Right ventricle myocardium superior (tissue), 1 donor: ENCODE results near the gene TGM2. TPM values are rescaled to one million over a fixed set of nuclear protein-coding genes. Genes with fewer than 3 reads are reported as not detected.

Source experiments
- ATAC-seq: fragments of 200-7000 bp; cut with Tn5 transposase; one replicate; pipeline ENCODE4 v1.9.1; 2020; ENCODE audit warnings: mild to moderate bottlenecking; ENCODE audit not compliant: poor library complexity
- DNase-seq: peaks from one replicate; pipeline ENCODE4 v3.0.0-alpha.2; 2020
- intact Hi-C: fragments of 100-400 bp; cut with DNase I; formaldehyde crosslinking; loops from one replicate; pipeline ENCODE4 v1.11.2; 2022
- total RNA-seq: library from RNA; stranded (reverse); fragmentation: NEBNext Ultra II Directional; extraction: Animal tissue kit (Norgen Biotek cat#: 25700); gene quantifications from one replicate; pipeline ENCODE4 v1.2.1, GENCODE V29; 2021
- donor health status: DM: no; HTN: yes; CAD: no; lungs with severe emphysema.

TGM2 gene
- total RNA-seq, 1 donor from 2014 or later = 469 TPM

GRCh38 chr20:38181207-38181801, 16.2 kb upstream of the TGM2 start:
- DNase-seq (no peak), ATAC-seq (no peak)
- intact Hi-C loops = no loop called here

- intact Hi-C loops = no loop called here
- DNase-seq (no peak), ATAC-seq (no peak)
Observed at GRCh38 chr20:38180781-38181180, 15.7 kb upstream of the TGM2 start.

- no peak for ATAC-seq
- DNase-seq = no peak
- intact Hi-C loops = no loop called here
Observed at GRCh38 chr20:38179846-38180245, 14.8 kb upstream of the TGM2 start.

GRCh38 chr20:38178581-38178980, 13.5 kb upstream of the TGM2 start:
- intact Hi-C loops = no loop called here
- ATAC-seq (no peak), DNase-seq (no peak)

- intact Hi-C loops = no loop called here
- DNase-seq (no peak), ATAC-seq (peak; percentile 48)
Observed at GRCh38 chr20:38178065-38178491, 13.0 kb upstream of the TGM2 start.

- intact Hi-C loops = no loop called here
- ATAC-seq (no peak), DNase-seq (no peak)
Observed at GRCh38 chr20:38177201-38177600, 12.1 kb upstream of the TGM2 start.

GRCh38 chr20:38175304-38176180, 10.5 kb upstream of the TGM2 start:
- ATAC-seq (no peak), DNase-seq (no peak)
- intact Hi-C loops = no loop called here

- ATAC-seq (no peak), DNase-seq (peak; percentile 55)
- intact Hi-C loops = no loop called here
Observed at GRCh38 chr20:38173237-38174156, 8.4 kb upstream of the TGM2 start.

- no peak for ATAC-seq
- intact Hi-C loops = no loop called here
- no peak for DNase-seq
Observed at GRCh38 chr20:38172408-38172807, 7.3 kb upstream of the TGM2 start.

- intact Hi-C loops = no loop called here
- DNase-seq (no peak), ATAC-seq (no peak)
Observed at GRCh38 chr20:38171675-38172043, 6.6 kb upstream of the TGM2 start.

- no peak for DNase-seq
- intact Hi-C loops = no loop called here
- ATAC-seq = peak; percentile 34
Observed at GRCh38 chr20:38170826-38171674, 6.0 kb upstream of the TGM2 start.

- no peak for ATAC-seq
- no peak for DNase-seq
- intact Hi-C loops = no loop called here
Observed at GRCh38 chr20:38170219-38170825, 5.3 kb upstream of the TGM2 start.

- intact Hi-C loops = loop anchor here (5.0 kb wide), 1 partner anchor 48 kb away; no protein-coding TSS in a partner anchor
- DNase-seq (no peak), ATAC-seq (no peak)
Observed at GRCh38 chr20:38169636-38170193, 4.6 kb upstream of the TGM2 start.

GRCh38 chr20:38168791-38169589, 3.9 kb upstream of the TGM2 start:
- peak; percentile 63 for DNase-seq
- intact Hi-C loops = loop anchor here (5.0 kb wide), 1 partner anchor 48 kb away; no protein-coding TSS in a partner anchor
- no peak for ATAC-seq

GRCh38 chr20:38167851-38168760, 3.0 kb upstream of the TGM2 start:
- DNase-seq (peak; percentile 88), ATAC-seq (peak; percentile 39)
- intact Hi-C loops = loop anchor here (5.0 kb wide), 1 partner anchor 49 kb away; no protein-coding TSS in a partner anchor
